Mesendoderm (in vitro differentiated cells): Measurements from ENCODE around the gene CD14. TPM values are rescaled to one million over a fixed set of nuclear protein-coding genes. Genes with fewer than 3 reads are reported as not detected.

ENCODE experiments used
- DNase-seq: peaks from one replicate; pipeline ENCODE4 v3.0.0; 2013
- H2AK5ac ChIP-seq: 2 replicates; pipeline ENCODE4 v1.6.1; 2013; ENCODE audit warnings: low read length, inconsistent platforms
- H2BK120ac ChIP-seq: 2 replicates; pipeline ENCODE4 v1.6.1; 2013; ENCODE audit warnings: low read depth, mild to moderate bottlenecking, low read length, moderate library complexity, mixed read lengths
- H2BK15ac ChIP-seq: replicated peaks from 2 replicates; pipeline ENCODE4 v1.6.1; 2013; ENCODE audit warnings: low read depth, mild to moderate bottlenecking, moderate library complexity
- H2BK5ac ChIP-seq: 2 replicates; pipeline ENCODE4 v1.6.1; 2013; ENCODE audit warnings: low read length, inconsistent platforms
- H3K18ac ChIP-seq: 2 replicates; pipeline ENCODE4 v1.6.1; 2013; ENCODE audit warnings: mild to moderate bottlenecking, low read length, mixed read lengths
- H3K23ac ChIP-seq: one replicate; pipeline ENCODE4 v1.6.1; 2013; ENCODE audit warnings: low read length
- H3K27ac ChIP-seq: 2 replicates; pipeline ENCODE4 v1.5.1; 2013; ENCODE audit warnings: low read depth, mild to moderate bottlenecking, inconsistent platforms, low read length, moderate library complexity
- H3K27me3 ChIP-seq: 2 replicates; pipeline ENCODE4 v1.6.1; 2013; ENCODE audit warnings: low read length, control low read depth, mild to moderate bottlenecking, inconsistent platforms; ENCODE audit not compliant: insufficient read depth, poor library complexity
- H3K36me3 ChIP-seq: 2 replicates; pipeline ENCODE4 v1.6.1; 2013; ENCODE audit warnings: low read length, inconsistent platforms; ENCODE audit not compliant: control insufficient read depth, insufficient read depth
- H3K4ac ChIP-seq: one replicate; pipeline ENCODE4 v1.6.1; 2013; ENCODE audit warnings: low read depth, mild to moderate bottlenecking, low read length, moderate library complexity
- H3K4me1 ChIP-seq: 2 replicates; pipeline ENCODE4 v1.6.1; 2013; ENCODE audit warnings: low read depth, low read length, inconsistent platforms; ENCODE audit not compliant: control insufficient read depth
- H3K4me2 ChIP-seq: 2 replicates; pipeline ENCODE4 v1.6.1; 2013; ENCODE audit warnings: low read length
- H3K4me3 ChIP-seq: 2 replicates; pipeline ENCODE4 v1.5.1; 2013; ENCODE audit warnings: mild to moderate bottlenecking, low read length
- H3K56ac ChIP-seq: one replicate; pipeline ENCODE4 v1.6.1; 2013; ENCODE audit warnings: low read length
- H3K79me1 ChIP-seq: 2 replicates; pipeline ENCODE4 v1.6.1; 2013; ENCODE audit warnings: low read length, inconsistent platforms
- H3K79me2 ChIP-seq: 2 replicates; pipeline ENCODE4 v1.6.1; 2013; ENCODE audit warnings: mild to moderate bottlenecking, low read length; ENCODE audit not compliant: control insufficient read depth, insufficient read depth
- H3K9ac ChIP-seq: 2 replicates; pipeline ENCODE4 v1.6.1; 2013; ENCODE audit warnings: low read length, inconsistent platforms
- H4K5ac ChIP-seq: one replicate; pipeline ENCODE4 v1.6.1; 2013; ENCODE audit warnings: low read length
- H4K8ac ChIP-seq: one replicate; pipeline ENCODE4 v1.6.1; 2013; ENCODE audit warnings: low read depth, mild to moderate bottlenecking, control low read depth, low read length, moderate library complexity
- WGBS: extraction: QIAGEN DNeasy Blood & Tissue Kit; methylation state at CpG from one replicate; pipeline ENCODE4 v1.1.7; 2013; ENCODE audit warnings: low lambda C conversion rate, missing lambda C conversion rate; ENCODE audit not compliant: insufficient coverage; ENCODE audit errors: extremely low coverage; 5-methylcytosine and 5-hydroxymethylcytosine counted together
- polyA plus RNA-seq, 2 experiments: library from polyadenylated mRNA; stranded (reverse); fragments of 200-250 nt; gene quantifications; one replicate each; pipeline ENCODE4 v1.2.3, GENCODE V29; 2013

Gene CD14
- 0.06 TPM for polyA plus RNA-seq (2013, experiment 1 of 2)
- 0.04 TPM for polyA plus RNA-seq (2013, experiment 2 of 2)

DNA sequence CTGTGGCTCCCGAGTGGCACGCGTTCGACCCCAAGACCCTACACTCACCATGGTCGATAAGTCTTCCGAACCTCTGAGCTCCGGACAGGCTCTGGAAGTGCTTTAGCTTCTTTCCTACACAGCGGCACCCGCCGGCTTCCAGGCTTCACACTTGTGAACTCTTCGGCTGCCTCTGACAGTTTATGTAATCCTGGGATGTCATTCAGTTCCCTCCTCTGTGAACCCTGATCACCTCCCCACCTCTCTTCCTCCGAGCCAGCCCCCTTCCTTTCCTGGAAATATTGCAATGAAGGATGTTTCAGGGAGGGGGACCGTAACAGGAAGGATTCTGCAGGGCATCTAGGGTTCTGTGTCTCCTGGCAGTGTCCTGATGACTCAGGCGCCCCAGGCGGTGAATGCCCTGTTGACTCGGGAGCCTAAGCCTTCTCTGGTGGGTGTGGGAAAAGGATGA is at the start of gene CD14:
CD14 (minus strand) TSS at position 155 of the 451 bp plus-strand sequence; CDS start at position 51, 104 bp downstream.
- DNase-seq: no peak
- Histone ChIP-seq H3K56ac (no peak within 1 kb of the TSS), H3K79me1 (no peaks in the 10 kb centered on the region), H3K27ac (no peak within 1 kb of the TSS), H2BK120ac (no peak within 1 kb of the TSS), H3K23ac (no peak within 1 kb of the TSS), H2BK5ac (no peak within 1 kb of the TSS), H3K27me3 (no peaks in the 10 kb centered on the region), H3K4me3 (no peak within 1 kb of the TSS), H4K5ac (no peak within 1 kb of the TSS), H2BK15ac (no peak within 1 kb of the TSS), H3K18ac (no peak within 1 kb of the TSS), H2AK5ac (no peak within 1 kb of the TSS), H3K9ac (no peak within 1 kb of the TSS), H3K4me2 (no peak within 1 kb of the TSS), H4K8ac (no peak within 1 kb of the TSS), H3K4me1 (no peaks in the 10 kb centered on the region), H3K79me2 (no peaks in the 10 kb centered on the region), H3K4ac (no peak within 1 kb of the TSS), H3K36me3 (no peaks in the 10 kb centered on the region)
- no CpG with 5 or more reads among the region's 16 CpGs for WGBS

DNA sequence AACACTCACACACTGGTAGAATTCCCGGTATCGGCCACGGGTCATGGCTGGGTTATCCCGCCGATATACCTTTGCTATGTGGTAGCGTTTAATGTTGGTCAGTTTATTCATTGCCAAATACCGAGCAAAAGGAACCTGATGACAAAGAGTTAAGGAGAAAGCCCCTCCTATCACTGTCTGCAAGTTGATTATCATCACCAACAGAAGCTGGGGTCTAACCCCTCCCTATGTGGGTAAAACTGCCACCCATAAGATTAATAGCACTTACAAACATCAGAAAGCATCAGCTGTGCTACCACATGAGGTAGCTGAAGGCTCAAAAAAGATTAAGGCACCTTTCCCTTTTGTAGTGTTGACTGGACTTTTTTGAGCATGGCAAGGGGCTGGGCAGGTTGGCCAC is 46.0 kb upstream of the CD14 start:
- no peak overlapping the region for H3K4ac ChIP-seq
- H3K4me2 ChIP-seq: no peak overlapping the region
- no peak overlapping the region for H3K18ac ChIP-seq
- no CpG with 5 or more reads among the region's 7 CpGs for WGBS
- H3K56ac ChIP-seq: no peak overlapping the region
- H4K8ac ChIP-seq: no peak overlapping the region
- peaks cover 23% of the 10 kb centered on the region for H3K36me3 ChIP-seq
- H3K79me1 ChIP-seq: no peaks in the 10 kb centered on the region
- no peak overlapping the region for H2BK15ac ChIP-seq
- no peak overlapping the region for H2BK120ac ChIP-seq
- no peak overlapping the region for H4K5ac ChIP-seq
- H2BK5ac ChIP-seq: no peak overlapping the region
- H3K4me1 ChIP-seq: no peaks in the 10 kb centered on the region
- no peak overlapping the region for H3K27ac ChIP-seq
- H3K9ac ChIP-seq: no peak overlapping the region
- no peak overlapping the region for H2AK5ac ChIP-seq
- no peak overlapping the region for H3K4me3 ChIP-seq
- H3K27me3 ChIP-seq: no peaks in the 10 kb centered on the region
- no peaks in the 10 kb centered on the region for H3K79me2 ChIP-seq
- DNase-seq: no peak
- H3K23ac ChIP-seq: no peak overlapping the region

DNA sequence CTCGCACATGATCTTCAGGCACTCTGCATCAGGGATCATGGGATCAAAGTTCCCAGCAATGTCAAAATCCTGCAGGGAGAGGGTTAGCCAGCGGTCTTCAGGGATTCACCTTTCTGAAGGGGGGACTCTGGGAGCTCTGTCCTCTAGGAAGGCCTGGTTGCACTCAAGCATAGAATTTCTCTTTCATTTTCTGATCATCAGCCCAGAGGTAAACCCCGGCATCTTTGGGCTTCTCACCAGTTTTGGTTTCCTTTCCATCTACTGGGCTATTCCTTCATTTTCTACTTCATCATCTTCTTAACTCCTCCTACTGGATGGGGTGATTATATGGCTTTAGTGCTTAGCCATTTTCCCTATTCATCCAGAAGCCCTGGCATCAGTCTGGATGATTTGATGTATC is 45.0 kb upstream of the CD14 start:
- H2BK120ac ChIP-seq: no peak overlapping the region
- no peak overlapping the region for H3K27ac ChIP-seq
- no peak for DNase-seq
- no peak overlapping the region for H4K5ac ChIP-seq
- H2BK15ac ChIP-seq: no peak overlapping the region
- no peak overlapping the region for H3K4me2 ChIP-seq
- no peak overlapping the region for H3K4ac ChIP-seq
- H3K4me3 ChIP-seq: no peak overlapping the region
- no peak overlapping the region for H2AK5ac ChIP-seq
- H3K27me3 ChIP-seq: no peaks in the 10 kb centered on the region
- peaks cover 23% of the 10 kb centered on the region for H3K36me3 ChIP-seq
- H3K18ac ChIP-seq: no peak overlapping the region
- WGBS: no CpG with 5 or more reads among the region's 3 CpGs
- no peaks in the 10 kb centered on the region for H3K79me2 ChIP-seq
- H3K4me1 ChIP-seq: no peaks in the 10 kb centered on the region
- no peak overlapping the region for H3K23ac ChIP-seq
- no peak overlapping the region for H4K8ac ChIP-seq
- no peaks in the 10 kb centered on the region for H3K79me1 ChIP-seq
- H2BK5ac ChIP-seq: no peak overlapping the region
- H3K56ac ChIP-seq: no peak overlapping the region
- H3K9ac ChIP-seq: no peak overlapping the region

DNA sequence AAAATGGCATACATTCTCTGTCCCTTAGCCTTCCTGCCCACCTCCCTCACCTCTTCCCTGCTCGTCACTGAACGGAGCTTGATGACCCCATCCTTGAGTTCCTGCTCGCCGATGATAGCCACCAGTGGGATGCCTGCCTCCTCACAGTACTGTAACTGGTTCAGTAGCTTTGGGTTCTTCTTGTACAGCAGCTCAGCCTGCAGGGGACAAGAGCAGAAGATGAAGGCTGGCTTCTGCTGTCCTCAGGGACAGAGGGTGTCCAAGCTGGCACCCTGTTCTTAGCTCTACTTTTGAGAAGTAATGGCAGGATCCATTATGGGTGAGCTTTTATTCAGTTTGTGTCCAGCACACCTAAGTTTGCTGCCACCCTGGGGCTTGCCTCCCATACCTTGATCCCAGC is 41.7 kb upstream of the CD14 start:
- DNase-seq: no peak
- H3K4ac ChIP-seq: no peak overlapping the region
- H3K23ac ChIP-seq: no peak overlapping the region
- H3K56ac ChIP-seq: no peak overlapping the region
- no peak overlapping the region for H3K9ac ChIP-seq
- no peak overlapping the region for H4K5ac ChIP-seq
- no peaks in the 10 kb centered on the region for H3K4me1 ChIP-seq
- no peak overlapping the region for H3K27ac ChIP-seq
- WGBS: no CpG with 5 or more reads among the region's 4 CpGs
- no peak overlapping the region for H3K4me3 ChIP-seq
- peaks cover 21% of the 10 kb centered on the region for H3K36me3 ChIP-seq
- H3K4me2 ChIP-seq: no peak overlapping the region
- H3K79me1 ChIP-seq: no peaks in the 10 kb centered on the region
- no peak overlapping the region for H3K18ac ChIP-seq
- no peak overlapping the region for H2AK5ac ChIP-seq
- H2BK15ac ChIP-seq: no peak overlapping the region
- no peaks in the 10 kb centered on the region for H3K79me2 ChIP-seq
- no peak overlapping the region for H2BK5ac ChIP-seq
- H3K27me3 ChIP-seq: no peaks in the 10 kb centered on the region
- H4K8ac ChIP-seq: no peak overlapping the region
- no peak overlapping the region for H2BK120ac ChIP-seq

DNA sequence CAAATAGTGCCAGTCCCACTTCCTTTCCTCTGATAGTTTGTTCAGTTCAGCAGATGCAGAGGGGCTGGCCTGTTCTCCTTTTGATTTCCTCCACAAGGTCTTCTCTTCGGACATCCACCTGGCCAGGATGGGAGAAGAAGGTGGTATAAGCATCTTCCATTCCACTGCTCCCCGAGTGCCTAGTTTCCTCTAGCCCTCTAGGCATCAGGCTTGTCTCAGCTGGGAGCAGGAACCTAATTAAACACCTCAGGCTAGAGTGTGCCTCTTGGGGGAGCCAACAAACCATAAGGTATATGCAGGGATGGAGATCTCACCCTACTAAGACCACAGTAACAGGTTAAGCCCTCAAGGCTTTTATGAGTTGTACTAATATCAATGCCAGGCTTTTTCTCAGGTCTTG is 41.2 kb upstream of the CD14 start:
- Histone ChIP-seq H4K8ac (no peak overlapping the region), H2BK15ac (no peak overlapping the region), H3K23ac (no peak overlapping the region), H3K56ac (no peak overlapping the region), H3K4me3 (no peak overlapping the region), H3K4me2 (no peak overlapping the region), H4K5ac (no peak overlapping the region), H3K4me1 (no peaks in the 10 kb centered on the region), H3K27ac (no peak overlapping the region), H3K36me3 (peaks cover 21% of the 10 kb centered on the region), H3K27me3 (no peaks in the 10 kb centered on the region), H2BK120ac (no peak overlapping the region), H3K9ac (no peak overlapping the region), H3K79me2 (no peaks in the 10 kb centered on the region), H3K4ac (no peak overlapping the region), H3K79me1 (no peaks in the 10 kb centered on the region), H2BK5ac (no peak overlapping the region), H3K18ac (no peak overlapping the region), H2AK5ac (no peak overlapping the region)
- no peak for DNase-seq
- no CpG with 5 or more reads among the region's 2 CpGs for WGBS
